ENCODE results near the gene MST1.

GRCh38 chr3:49675912-49676311, 13.4 kb downstream of the MST1 start:
- no peak for TF ChIP-seq CTCF (IDR thresholded peaks at IDR 0.05; ENCODE audit: low read length)
- TF ChIP-seq EZH2 (IDR thresholded peaks at IDR 0.05; ENCODE audit: borderline replicate concordance, low read length), result no peak
